Spleen (tissue), 11 donors: Measurements from ENCODE around the gene ITGB6. TPM values are rescaled to one million over a fixed set of nuclear protein-coding genes. Genes with fewer than 3 reads are reported as not detected.

ENCODE experiments used
- DNase-seq: peaks from one replicate; pipeline ENCODE4 v3.0.0-alpha.2; 2020
- H3K27ac ChIP-seq, 8 donors: fragments of 200-600 bp; sonication (generic) in 7 of 8; 1 replicate in 4 of 8; 2 replicates in 4 of 8; pipeline versions ENCODE4 v1.5.0 to v1.8.0; 2016 to 2021; ENCODE audit warnings: inconsistent platforms in 4 of 8, mild to moderate bottlenecking in 4 of 8, moderate library complexity in 1 of 8
- H3K27me3 ChIP-seq, 7 donors: fragments of 200-600 bp; sonication (generic) in 6 of 7; replicated peaks in 1 of 7; 1 replicate in 4 of 7; 2 replicates in 3 of 7; pipeline versions ENCODE4 v1.5.0 to v1.8.0; 2016 to 2021; ENCODE audit warnings: inconsistent platforms in 3 of 7, mild to moderate bottlenecking in 1 of 7
- H3K36me3 ChIP-seq, 6 donors: fragments of 200-600 bp; sonication (generic) in 5 of 6; 1 replicate in 4 of 6; 2 replicates in 2 of 6; pipeline versions ENCODE4 v1.5.0 to v1.8.0; 2016 to 2021; ENCODE audit warnings: inconsistent platforms in 2 of 6
- H3K4me1 ChIP-seq, 6 donors: fragments of 200-600 bp; sonication (generic) in 5 of 6; 1 replicate in 3 of 6; 2 replicates in 3 of 6; pipeline versions ENCODE4 v1.5.0 to v1.8.0; 2016 to 2021; ENCODE audit warnings: inconsistent platforms in 3 of 6
- H3K4me3 ChIP-seq, 8 donors: fragments of 200-600 bp; sonication (generic) in 7 of 8; 1 replicate in 4 of 8; 2 replicates in 4 of 8; pipeline versions ENCODE4 v1.5.0 to v1.8.0; 2016 to 2021; ENCODE audit warnings: inconsistent platforms in 4 of 8, mild to moderate bottlenecking in 4 of 8, moderate library complexity in 2 of 8
- H3K9me3 ChIP-seq, 8 donors: fragments of 200-600 bp; sonication (generic) in 7 of 8; 1 replicate in 4 of 8; 2 replicates in 4 of 8; pipeline versions ENCODE4 v1.5.0 to v1.8.0; 2016 to 2021; ENCODE audit warnings: inconsistent platforms in 4 of 8
- CTCF ChIP-seq, 11 experiments: fragments of 200-600 bp in 7 of 11; fragments of 450-650 bp in 4 of 11; sonication (generic) in 4 of 11; IDR thresholded peaks in 8 of 11; conservative IDR thresholded peaks in 3 of 11; 1 replicate in 7 of 11; 2 replicates in 4 of 11; pipeline versions ENCODE4 v1.4.0 to v1.8.0; 2016 to 2021; ENCODE audit warnings: antibody characterized with exemption in 11 of 11, inconsistent platforms in 4 of 11, mild to moderate bottlenecking in 1 of 11
- POLR2A ChIP-seq, 3 donors: fragments of 450-650 bp; IDR thresholded peaks; one replicate each; pipeline ENCODE4 v1.5.1; 2017; ENCODE audit warnings: antibody characterized with exemption in 3 of 3, mild to moderate bottlenecking in 1 of 3
- POLR2AphosphoS5 ChIP-seq, 3 donors: sonication (generic); formaldehyde crosslinking; IDR thresholded peaks; one replicate each; pipeline ENCODE4 v1.5.1; 2017; ENCODE audit warnings: antibody characterized with exemption in 3 of 3
- WGBS, 5 donors: extraction: QIAGEN DNeasy Blood & Tissue Kit in 3 of 5; methylation state at CpG; one replicate each; pipeline versions ENCODE4 v1.1.5 to v1.1.7; 2013 to 2018; 5-methylcytosine and 5-hydroxymethylcytosine counted together
- intact Hi-C: fragments of 100-400 bp; cut with DNase I; formaldehyde crosslinking; loops from one replicate; pipeline ENCODE4 v1.15.0; 2023; ENCODE audit warnings: low total_unique reads
- polyA plus RNA-seq, 3 donors: library from polyadenylated mRNA; stranded (reverse); fragments of 200-250 nt; gene quantifications; one replicate each; pipeline ENCODE4 v1.2.1, GENCODE V29; 2013
- total RNA-seq, 7 donors: library from RNA; depleted of rRNA in 3 of 7; stranded (reverse); fragments of >200 nt in 3 of 7; fragmentation: NEBNext Ultra II Directional in 4 of 7; extraction: Animal tissue kit (Norgen Biotek cat#: 25700) in 4 of 7; gene quantifications; one replicate each; pipeline versions ENCODE4 v1.1.0 to v1.2.1, GENCODE V29; 2016 to 2021
- donor health status: healthy with polysubstance abuse.
- donor health status: DM: no; HTN: no; CAD: no; lungs with moderate emphysema.
- donor health status: DM: no; HTN: no; CAD: no.
- donor health status: Bipolar disorder and iron deficiency.
- donor health status: healthy.
- donor health status: DM: no; HTN: no; CAD: no.
- donor health status: DM: yes; HTN: yes; CAD: no.

ITGB6 gene
- total and polyA plus RNA-seq, 10 donors, result 0.02 TPM; not detected in 9

- no peak for TF ChIP-seq POLR2A (IDR thresholded peaks at IDR 0.05)
- no peak for TF ChIP-seq POLR2AphosphoS5 (IDR thresholded peaks at IDR 0.05)
- no peak for TF ChIP-seq CTCF (IDR thresholded peaks at IDR 0.05 in 8 of 11, conservative IDR thresholded peaks at IDR 0.05 in 3 of 11)
- intact Hi-C loops, result no loop called here
- 89 to 100% (median 100%) methylated on average over 1 of the region's 1 CpG for WGBS, 5 donors
Measured at GRCh38 chr2:160203007-160203406, 2.9 kb upstream of the ITGB6 start.

DNA sequence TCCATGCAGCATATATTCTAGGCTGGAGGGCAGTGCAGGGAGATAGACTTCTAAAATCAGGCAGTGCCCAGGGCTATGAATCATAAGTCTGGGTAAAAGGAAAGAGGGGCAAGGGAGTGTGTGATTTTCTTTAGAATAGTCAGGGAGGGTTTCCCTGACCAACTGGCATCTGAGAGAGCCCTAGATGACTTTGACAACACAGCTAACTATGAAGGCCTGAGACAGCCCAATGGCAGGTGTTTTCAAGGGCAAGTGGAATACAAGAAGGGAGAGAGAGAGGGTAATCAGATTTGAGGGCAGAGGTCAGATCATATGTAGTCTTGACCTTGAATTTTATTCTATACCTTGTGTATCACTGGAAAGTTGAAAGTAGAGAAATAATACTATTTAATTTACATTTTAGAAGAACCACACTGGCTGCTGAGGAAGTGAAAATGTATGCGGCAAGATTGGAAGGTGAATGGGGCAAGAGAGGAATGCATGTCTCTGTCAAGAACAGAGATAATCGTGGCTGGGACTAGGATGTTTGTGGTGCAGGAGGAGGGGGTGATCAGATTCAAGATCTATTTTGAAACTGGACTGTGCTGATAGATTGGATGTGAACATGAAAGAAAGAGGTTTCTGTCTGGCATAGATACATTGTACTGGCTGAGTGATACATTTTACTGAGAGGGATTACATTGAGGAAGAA, 1.9 kb upstream of the ITGB6 start:
- H3K27ac ChIP-seq, result no peak overlapping the region
- TF ChIP-seq CTCF (IDR thresholded peaks at IDR 0.05 in 8 of 11, conservative IDR thresholded peaks at IDR 0.05 in 3 of 11) (no peak), POLR2AphosphoS5 (IDR thresholded peaks at IDR 0.05) (no peak), POLR2A (IDR thresholded peaks at IDR 0.05) (no peak)
- intact Hi-C loops, result no loop called here
- WGBS, 5 donors, result 70 to 90% (median 80%) methylated on average over 2 of the region's 2 CpGs
- no peak for DNase-seq
- peaks cover 0 to 7% (median 0%) of the 10 kb centered on the region in 6 donors for H3K4me1 ChIP-seq
- H3K36me3 ChIP-seq, result no peaks in the 10 kb centered on the region
- no peak overlapping the region for H3K4me3 ChIP-seq
- no peaks in the 10 kb centered on the region for H3K27me3 ChIP-seq
- H3K9me3 ChIP-seq, result no peaks in the 10 kb centered on the region

More at GRCh38 chr2:160203007-160203406, 2.9 kb upstream of the ITGB6 start:
- H3K4me3 ChIP-seq, result no peak overlapping the region
- no peaks in the 10 kb centered on the region for H3K27me3 ChIP-seq
- H3K36me3 ChIP-seq, result no peaks in the 10 kb centered on the region
- DNase-seq, result no peak
- H3K9me3 ChIP-seq, result no peaks in the 10 kb centered on the region
- no peak overlapping the region for H3K27ac ChIP-seq
- peaks cover 0 to 16% (median 6%) of the 10 kb centered on the region in 6 donors for H3K4me1 ChIP-seq

- Histone ChIP-seq H3K9me3 (no peaks in the 10 kb centered on the region), H3K27ac (no peak overlapping the region), H3K36me3 (no peaks in the 10 kb centered on the region), H3K27me3 (no peaks in the 10 kb centered on the region), H3K4me3 (no peak overlapping the region), H3K4me1 (peaks cover 0 to 6% (median 0%) of the 10 kb centered on the region in 6 donors)
- no peak for DNase-seq
- WGBS, 5 donors, result 78 to 84% (median 82%) methylated on average over 3 of the region's 3 CpGs
- intact Hi-C loops, result no loop called here
- TF ChIP-seq CTCF (IDR thresholded peaks at IDR 0.05 in 8 of 11, conservative IDR thresholded peaks at IDR 0.05 in 3 of 11) (no peak), POLR2A (IDR thresholded peaks at IDR 0.05) (no peak)
Measured at GRCh38 chr2:160200921-160201320, 849 bp upstream of the ITGB6 start.

DNA sequence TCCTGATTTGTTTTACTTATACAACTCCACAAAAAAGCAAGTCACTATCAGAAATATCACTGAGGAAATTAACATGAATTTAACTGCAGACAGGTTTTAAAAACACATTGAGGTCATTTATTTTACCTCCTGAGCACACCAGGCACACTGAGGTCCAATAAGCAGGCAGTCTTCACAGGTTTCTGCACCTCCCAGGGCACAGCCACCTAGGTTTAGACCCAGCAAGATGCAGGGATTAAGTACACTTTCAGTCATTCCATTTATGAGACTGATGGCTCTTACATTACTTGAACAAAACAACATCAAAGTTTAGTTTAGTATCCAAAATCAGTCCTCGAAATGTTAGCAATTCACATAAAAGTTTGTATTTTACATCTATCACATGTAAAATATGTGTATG, 1.0 kb downstream of the ITGB6 start:
- Histone ChIP-seq H3K36me3 (no peaks in the 10 kb centered on the region), H3K27ac (no peak overlapping the region), H3K27me3 (no peaks in the 10 kb centered on the region), H3K4me1 (no peaks in the 10 kb centered on the region), H3K4me3 (no peak overlapping the region), H3K9me3 (no peaks in the 10 kb centered on the region)
- intact Hi-C loops, result no loop called here
- no peak for TF ChIP-seq POLR2A (IDR thresholded peaks at IDR 0.05)
- TF ChIP-seq POLR2AphosphoS5 (IDR thresholded peaks at IDR 0.05), result no peak
- no peak for TF ChIP-seq CTCF (IDR thresholded peaks at IDR 0.05 in 8 of 11, conservative IDR thresholded peaks at IDR 0.05 in 3 of 11)
- WGBS, 5 donors, result 87 to 98% (median 93%) methylated on average over 1 of the region's 1 CpG
- DNase-seq, result no peak
